Loucy (cell line): ENCODE measurements around the gene MAD1L1.

Experiments used
- CTCF ChIP-seq: fragments of 200-600 bp; sonication (generic); conservative IDR thresholded peaks from 2 replicates; pipeline ENCODE4 v1.5.1; 2014; ENCODE audit warnings: mild to moderate bottlenecking, antibody characterized with exemption, low read length
- EZH2phosphoT487 ChIP-seq: fragments of 200-600 bp; IDR thresholded peaks from 2 replicates; pipeline ENCODE4 v1.6.1; 2018; ENCODE audit warnings: antibody characterized with exemption, mild to moderate bottlenecking, moderate library complexity, borderline replicate concordance

- TF ChIP-seq CTCF (no peak), EZH2phosphoT487 (no peak)
Measured at GRCh38 chr7:2042650-2043049, 190.1 kb downstream of the MAD1L1 start.
